HTERT RPE-1 (cell line): Measurements from ENCODE around the gene PARVB.
"Not testable (repeated sequence)": the region's sequence is repeated elsewhere in the genome, so short reads cannot be mapped to it uniquely, and the experiment has no call there.

ENCODE experiments used
- in situ Hi-C: fragments of 300-500 bp; cut with MboI; formaldehyde crosslinking; loops from 4 replicates; pipeline ENCODE4 v1.14.3; 2020; ENCODE audit warnings: low sequenced_read_pairs

The PARVB gene

GRCh38 chr22:44102121-44102520 is 78.0 kb downstream of the PARVB start:
- in situ Hi-C loops, result no loop called here

DNA sequence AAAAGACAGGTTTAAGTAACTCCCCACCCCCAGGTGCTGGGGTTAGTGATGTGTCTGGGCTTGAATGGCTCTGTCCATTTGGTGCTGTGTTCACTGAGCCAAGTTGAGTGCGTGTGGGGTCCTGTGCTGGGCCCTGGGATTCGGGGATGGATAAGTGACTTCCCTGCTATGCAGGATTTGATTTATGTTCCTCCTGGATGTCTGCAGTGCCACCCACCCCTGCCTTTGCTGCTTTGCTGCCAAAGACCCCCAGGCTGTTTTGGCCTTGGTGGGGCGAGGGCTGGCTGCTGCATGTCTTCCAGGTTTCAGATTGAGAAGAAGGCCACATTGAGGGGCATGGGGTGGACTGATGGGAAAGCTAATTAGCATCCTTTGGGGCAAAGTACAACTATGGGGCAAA is 78.8 kb downstream of the PARVB start:
- in situ Hi-C loops, result no loop called here

GRCh38 chr22:44103735-44104480 is 79.8 kb downstream of the PARVB start:
- in situ Hi-C loops, result no loop called here

- in situ Hi-C loops, result no loop called here
Observed at GRCh38 chr22:44107340-44107739, 83.2 kb downstream of the PARVB start.

- in situ Hi-C loops, result no loop called here
Observed at GRCh38 chr22:44108076-44108475, 84.0 kb downstream of the PARVB start.

DNA sequence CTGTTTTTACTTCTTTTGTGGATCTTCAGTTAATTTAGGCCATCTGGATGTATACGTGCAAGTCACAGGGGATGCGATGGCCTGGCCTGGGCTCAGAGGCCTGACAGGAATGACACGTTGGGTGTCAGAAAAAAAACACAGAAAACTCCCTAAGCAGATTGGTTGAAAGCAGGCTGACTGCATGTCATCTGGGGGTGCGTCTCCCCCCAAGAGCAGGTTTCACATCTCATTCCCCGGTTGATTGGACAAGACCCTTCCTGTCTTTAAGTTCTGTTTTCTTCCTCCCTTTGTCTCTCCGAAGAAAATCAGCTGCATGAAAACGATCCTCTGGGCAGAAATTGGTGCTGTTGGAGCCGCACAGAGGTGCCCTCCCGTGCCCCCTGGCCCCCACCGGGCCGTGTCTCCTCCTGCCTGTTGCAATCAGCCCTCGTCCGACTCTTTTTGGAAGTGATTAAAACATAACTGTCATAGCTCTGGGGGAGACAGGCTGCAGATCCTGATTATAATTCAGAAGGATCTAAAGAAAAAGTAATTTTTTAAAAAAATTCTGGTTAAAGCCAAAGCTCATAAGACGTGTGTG is 84.8 kb downstream of the PARVB start:
- in situ Hi-C loops, result no loop called here

DNA sequence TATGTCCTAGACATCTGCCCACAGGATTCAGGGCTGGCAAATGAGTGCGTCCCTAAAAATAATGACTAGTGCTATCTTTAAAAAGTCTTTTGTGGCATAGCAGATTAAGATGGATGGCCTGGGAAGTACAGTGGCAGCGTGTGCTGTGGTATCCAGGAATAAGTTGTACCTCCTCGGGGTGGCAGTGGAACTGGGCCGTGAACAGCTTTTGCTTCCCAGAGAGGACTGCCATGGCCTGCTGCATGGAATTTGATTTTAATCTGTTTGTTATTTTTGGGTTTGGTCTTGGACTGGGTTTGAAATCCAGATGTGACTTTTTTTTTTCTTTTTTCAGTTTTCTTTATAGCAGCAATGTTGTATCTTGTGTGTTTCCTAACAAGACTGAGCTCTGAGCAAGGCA is 85.3 kb downstream of the PARVB start:
- in situ Hi-C loops, result no loop called here

GRCh38 chr22:44110656-44111055 is 86.6 kb downstream of the PARVB start:
- in situ Hi-C loops, result not testable (repeated sequence)

DNA sequence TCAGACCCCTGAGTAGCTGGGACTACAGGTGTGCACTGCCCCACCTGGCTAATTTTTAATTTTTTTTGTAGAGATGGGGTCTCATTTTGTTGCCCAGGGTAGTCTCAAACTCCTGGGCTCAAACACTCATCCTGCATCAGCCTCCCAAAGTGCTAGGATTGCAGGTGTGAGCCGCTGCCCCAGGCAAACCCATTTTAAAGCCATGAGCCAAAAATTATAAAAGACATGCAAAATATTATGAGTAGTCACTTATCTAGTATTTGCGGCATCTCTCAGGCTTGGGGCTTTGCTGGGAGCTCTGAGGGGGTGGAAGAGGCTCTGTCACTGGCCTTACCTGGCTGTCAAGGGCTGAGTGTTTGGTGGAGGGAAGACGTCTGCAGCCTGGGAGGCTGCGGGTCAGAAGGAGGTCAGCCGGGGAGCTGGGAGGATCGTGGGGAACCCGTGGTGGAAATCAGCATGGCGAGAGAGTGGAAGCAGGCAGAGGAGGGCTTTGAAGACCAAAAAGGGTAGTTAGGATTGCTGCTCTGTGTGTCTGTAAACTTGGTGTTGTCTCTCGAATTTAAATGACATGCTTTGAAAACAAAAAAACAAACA is 87.6 kb downstream of the PARVB start:
- in situ Hi-C loops, result no loop called here

- in situ Hi-C loops, result no loop called here
Observed at GRCh38 chr22:44112191-44112590, 88.1 kb downstream of the PARVB start.

DNA sequence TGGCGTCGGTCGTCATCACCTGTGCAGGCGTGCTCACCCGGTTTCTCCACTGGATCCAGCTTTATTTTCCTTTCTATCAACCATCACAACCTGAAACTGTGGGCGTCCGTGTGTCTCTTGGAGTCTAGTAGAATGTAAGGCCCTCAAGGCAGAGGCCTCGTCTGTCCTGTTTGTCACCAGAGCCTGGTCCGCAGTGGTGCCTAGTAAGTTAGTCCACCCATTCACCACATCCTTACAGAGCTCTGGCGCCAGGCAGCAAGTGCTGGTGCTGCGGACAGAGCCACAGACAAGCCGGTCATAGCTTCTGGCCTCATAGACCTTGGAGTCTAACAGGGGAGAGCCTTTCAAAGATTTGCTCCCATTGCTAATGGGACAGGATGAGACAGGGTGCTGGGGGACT is 92.2 kb downstream of the PARVB start:
- in situ Hi-C loops, result no loop called here

- in situ Hi-C loops, result no loop called here
Observed at GRCh38 chr22:44116755-44117684, 92.9 kb downstream of the PARVB start.

DNA sequence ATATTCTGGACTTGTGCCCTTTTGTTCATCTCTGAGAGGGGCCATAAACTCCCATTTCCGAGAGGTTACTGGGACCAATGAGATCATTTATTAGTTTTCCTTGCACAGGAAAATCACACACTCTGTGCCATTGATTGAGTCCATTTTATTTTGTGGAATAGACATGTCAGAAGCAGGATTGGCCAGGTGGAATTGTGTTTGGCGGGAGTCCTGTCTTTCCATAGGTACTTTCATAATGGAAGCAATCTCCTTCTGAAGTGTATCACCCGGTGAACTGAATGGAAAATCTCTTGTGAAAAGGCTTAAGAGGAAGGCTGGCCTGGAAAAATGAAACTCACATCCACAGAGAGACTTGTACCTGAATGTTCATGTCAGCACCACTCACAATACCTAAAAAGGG is 93.6 kb downstream of the PARVB start:
- in situ Hi-C loops, result no loop called here

DNA sequence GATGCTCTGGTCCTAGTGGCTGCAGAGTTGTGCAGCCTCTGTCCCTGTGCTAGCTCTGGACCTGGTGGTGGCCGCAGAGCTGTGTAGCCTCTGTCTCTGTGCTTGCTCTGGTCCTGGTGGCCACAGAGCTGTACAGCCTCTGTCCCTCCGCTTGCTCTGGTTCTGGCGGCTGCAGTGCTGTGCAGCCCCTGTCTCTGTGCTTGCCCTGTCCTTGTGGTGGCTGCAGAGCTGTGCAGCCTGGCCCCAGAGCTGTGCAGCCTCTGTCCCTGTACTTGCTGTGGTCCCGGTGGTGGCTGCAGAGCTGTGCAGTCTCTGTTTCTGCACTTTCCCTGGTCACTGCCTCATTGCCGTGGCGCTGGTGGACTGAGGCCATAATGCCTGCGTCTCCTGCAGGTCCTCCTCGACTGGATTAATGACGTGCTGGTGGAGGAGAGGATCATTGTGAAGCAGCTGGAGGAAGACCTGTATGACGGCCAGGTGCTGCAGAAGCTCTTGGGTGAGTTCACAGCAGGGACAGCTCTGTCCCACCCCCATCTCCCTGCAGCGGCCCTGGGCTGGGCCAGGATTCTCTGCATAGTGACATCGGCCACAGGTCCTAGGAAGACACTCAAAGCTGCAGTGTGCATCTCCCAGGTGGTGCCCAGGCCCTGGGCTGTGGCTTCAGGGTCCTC is 94.7 kb downstream of the PARVB start:
- in situ Hi-C loops, result no loop called here

DNA sequence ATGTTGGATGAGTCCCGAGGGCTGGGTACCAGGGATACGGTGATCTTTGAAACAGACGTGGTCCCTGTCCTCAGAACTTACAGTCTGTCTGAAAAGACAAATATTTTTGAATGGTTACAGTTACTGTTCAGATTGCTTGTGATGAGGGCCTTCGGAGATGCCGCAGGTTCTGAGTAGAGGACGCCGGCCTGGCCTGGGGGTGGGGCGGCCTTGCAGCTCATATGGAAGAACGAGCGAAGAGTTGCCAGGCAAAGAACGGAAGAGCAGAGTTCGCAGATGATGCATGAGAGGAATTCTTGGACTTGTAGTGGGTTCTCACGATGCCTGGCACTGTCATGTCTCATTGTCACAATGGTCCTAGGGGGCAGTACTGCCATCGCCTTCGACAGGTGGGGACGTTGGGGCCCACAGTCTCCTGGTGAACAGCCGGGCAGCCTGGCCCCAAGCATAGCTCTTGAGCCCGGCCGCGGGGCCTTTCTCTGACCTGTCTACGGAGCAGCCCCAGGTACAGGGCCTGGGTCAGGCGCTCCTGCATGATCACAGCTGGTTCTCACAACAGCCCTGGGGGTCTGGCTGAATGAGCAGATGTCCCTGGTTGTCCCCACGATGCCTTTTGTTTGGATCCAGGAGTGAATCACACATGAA is 95.7 kb downstream of the PARVB start:
- in situ Hi-C loops, result no loop called here

GRCh38 chr22:44120314-44120704 is 96.2 kb downstream of the PARVB start:
- in situ Hi-C loops, result no loop called here

- in situ Hi-C loops, result no loop called here
Observed at GRCh38 chr22:44125421-44125820, 101.3 kb downstream of the PARVB start.

- in situ Hi-C loops, result no loop called here
Observed at GRCh38 chr22:44126807-44127206, 102.7 kb downstream of the PARVB start.

DNA sequence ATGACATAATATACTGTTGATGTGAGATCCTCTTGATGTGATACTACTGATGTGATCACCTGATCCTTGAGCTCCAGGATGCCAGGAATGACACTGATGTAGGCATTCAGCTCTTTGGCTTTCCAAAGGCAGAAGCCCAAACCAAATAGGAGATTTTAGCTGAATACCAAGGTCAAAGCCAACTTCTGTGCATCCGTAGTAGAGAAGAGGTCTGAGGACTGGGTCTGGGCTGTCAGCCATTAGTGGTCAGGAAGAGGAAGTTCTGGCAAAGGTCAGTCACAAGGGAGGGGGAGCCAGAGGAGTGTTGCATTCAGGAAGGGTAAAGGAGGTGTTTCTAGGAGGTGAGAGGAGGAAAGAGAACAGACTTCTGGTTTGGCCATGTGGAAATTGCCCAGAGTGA is 103.3 kb downstream of the PARVB start:
- in situ Hi-C loops, result no loop called here

DNA sequence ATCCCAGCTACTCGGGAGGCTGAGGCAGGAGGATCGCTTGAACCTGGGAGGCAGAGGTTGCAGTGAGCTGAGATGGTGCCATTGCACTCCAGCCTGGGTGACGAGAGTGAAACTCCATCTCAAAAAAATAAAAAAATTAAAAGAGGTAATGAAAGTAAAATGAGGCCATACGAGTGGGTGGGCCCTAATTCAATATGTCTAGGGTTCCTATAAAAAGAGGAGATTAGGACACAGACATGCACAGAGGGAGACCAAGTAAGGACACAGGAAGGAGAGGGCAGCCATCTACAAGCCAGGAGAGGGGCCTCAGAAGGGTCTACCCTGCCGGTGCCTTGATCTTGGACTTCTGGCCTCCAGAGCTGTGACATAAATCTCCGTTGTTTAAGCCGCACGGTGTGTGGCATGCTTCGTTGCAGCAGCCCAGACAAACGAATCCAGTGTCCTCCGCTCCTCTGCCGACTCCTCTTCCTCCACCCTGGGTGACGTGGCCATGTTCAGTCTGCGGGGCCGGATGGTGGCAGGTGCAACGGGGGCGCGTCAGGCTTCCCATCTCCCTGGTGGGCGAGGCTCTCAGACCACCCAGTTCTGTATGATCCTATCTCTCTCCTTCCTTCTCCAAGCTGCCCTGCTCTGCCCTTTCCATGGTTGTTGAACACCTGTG is 105.0 kb downstream of the PARVB start:
- in situ Hi-C loops, result no loop called here
